MM.1S (cell line): ENCODE results near the gene CRNKL1.

ENCODE experiments used
- DNase-seq: peaks from one replicate; pipeline ENCODE4 v3.0.0-alpha.2; 2015
- H2AFZ ChIP-seq: fragments of 300-600 bp; sonication (generic); 2 replicates; pipeline ENCODE4 v1.6.0; 2016; ENCODE audit warnings: antibody characterized with exemption, low read length
- H3F3A ChIP-seq: fragments of 300-600 bp; sonication (generic); 2 replicates; pipeline ENCODE4 v1.6.1; 2016; ENCODE audit warnings: mild to moderate bottlenecking, antibody characterized with exemption, low read length, moderate library complexity, mixed read lengths; ENCODE audit not compliant: insufficient read depth
- H3K27ac ChIP-seq: fragments of 300-600 bp; sonication (generic); 2 replicates; pipeline ENCODE4 v1.5.1; 2016; ENCODE audit warnings: mild to moderate bottlenecking, low read length
- H3K27me3 ChIP-seq: fragments of 300-600 bp; sonication (generic); replicated peaks from 2 replicates; pipeline ENCODE4 v1.6.0; 2016; ENCODE audit warnings: low read length; ENCODE audit not compliant: insufficient read depth
- H3K36me3 ChIP-seq: fragments of 300-600 bp; sonication (generic); replicated peaks from 2 replicates; pipeline ENCODE4 v1.6.1; 2016; ENCODE audit warnings: mild to moderate bottlenecking, low read length, mixed read lengths; ENCODE audit not compliant: insufficient read depth
- H3K4me1 ChIP-seq: fragments of 300-600 bp; sonication (generic); 2 replicates; pipeline ENCODE4 v1.6.1; 2016; ENCODE audit warnings: low read length, mixed read lengths
- H3K4me2 ChIP-seq: fragments of 300-600 bp; sonication (generic); 2 replicates; pipeline ENCODE4 v1.6.0; 2016; ENCODE audit warnings: low read depth, low read length
- H3K4me3 ChIP-seq: fragments of 300-600 bp; sonication (generic); 2 replicates; pipeline ENCODE4 v1.5.1; 2016; ENCODE audit warnings: low read length, mixed read lengths
- H3K79me2 ChIP-seq: fragments of 300-600 bp; sonication (generic); 2 replicates; pipeline ENCODE4 v1.6.1; 2016; ENCODE audit warnings: mixed run types, low read length, mixed read lengths
- H3K9ac ChIP-seq: fragments of 300-600 bp; sonication (generic); 2 replicates; pipeline ENCODE4 v1.6.1; 2016; ENCODE audit warnings: low read length, mixed read lengths
- H3K9me2 ChIP-seq: fragments of 300-600 bp; sonication (generic); replicated peaks from 2 replicates; pipeline ENCODE4 v1.6.1; 2016; ENCODE audit warnings: mild to moderate bottlenecking, low read length, mixed read lengths; ENCODE audit not compliant: insufficient read depth
- H3K9me3 ChIP-seq: fragments of 300-600 bp; sonication (generic); replicated peaks from 2 replicates; pipeline ENCODE4 v1.6.1; 2016; ENCODE audit warnings: mild to moderate bottlenecking, low read length, mixed read lengths; ENCODE audit not compliant: insufficient read depth
- H4K20me1 ChIP-seq: fragments of 300-600 bp; sonication (generic); 2 replicates; pipeline ENCODE4 v1.6.1; 2016; ENCODE audit warnings: mild to moderate bottlenecking, low read length, moderate library complexity, mixed read lengths; ENCODE audit not compliant: insufficient read depth
- CTCF ChIP-seq: fragments of 300-600 bp; sonication (generic); IDR thresholded peaks from 2 replicates; pipeline ENCODE4 v1.5.1; 2016; ENCODE audit warnings: antibody characterized with exemption, low read length, mixed read lengths
- EZH2 ChIP-seq: fragments of 300-600 bp; sonication (generic); optimal IDR thresholded peaks from 2 replicates; pipeline ENCODE3; 2017; ENCODE audit warnings: low read depth, mild to moderate bottlenecking, antibody characterized with exemption, low read length, mixed read lengths
- EZH2phosphoT487 ChIP-seq: fragments of 300-600 bp; sonication (generic); IDR thresholded peaks from 2 replicates; pipeline ENCODE4 v1.6.1; 2018; ENCODE audit warnings: antibody characterized with exemption, low read length

CRNKL1 gene

GRCh38 chr20:19987046-19987445 is 65.2 kb downstream of the CRNKL1 start:
- no peak overlapping the region for H3K9ac ChIP-seq
- no peaks in the 10 kb centered on the region for H3K9me2 ChIP-seq
- TF ChIP-seq EZH2phosphoT487, result no peak
- TF ChIP-seq CTCF, result no peak
- TF ChIP-seq EZH2, result no peak
- DNase-seq, result no peak
- H3K79me2 ChIP-seq, result no peaks in the 10 kb centered on the region
- no peaks in the 10 kb centered on the region for H3K9me3 ChIP-seq
- 0 out of 2 replicates have a peak, but pooled peaks cover 4% of the 10 kb centered on the region for H3K27me3 ChIP-seq
- no peak overlapping the region for H3K4me2 ChIP-seq
- H4K20me1 ChIP-seq, result no peaks in the 10 kb centered on the region
- no peaks in the 10 kb centered on the region for H3K4me1 ChIP-seq
- no peak overlapping the region for H3K4me3 ChIP-seq
- no peaks in the 10 kb centered on the region for H3K36me3 ChIP-seq
- no peak overlapping the region for H3K27ac ChIP-seq
- H2AFZ ChIP-seq, result no peak overlapping the region
- H3F3A ChIP-seq, result no peaks in the 10 kb centered on the region

- H3K9me3 ChIP-seq, result no peaks in the 10 kb centered on the region
- no peaks in the 10 kb centered on the region for H3F3A ChIP-seq
- 0 out of 2 replicates have a peak, but pooled peaks cover 4% of the 10 kb centered on the region for H3K27me3 ChIP-seq
- no peaks in the 10 kb centered on the region for H4K20me1 ChIP-seq
- no peaks in the 10 kb centered on the region for H3K79me2 ChIP-seq
- no peak overlapping the region for H2AFZ ChIP-seq
- no peak overlapping the region for H3K4me2 ChIP-seq
- no peaks in the 10 kb centered on the region for H3K36me3 ChIP-seq
- no peak overlapping the region for H3K4me3 ChIP-seq
- H3K9ac ChIP-seq, result no peak overlapping the region
- H3K27ac ChIP-seq, result no peak overlapping the region
- DNase-seq, result no peak
- no peak for TF ChIP-seq EZH2
- TF ChIP-seq CTCF, result no peak
- no peak for TF ChIP-seq EZH2phosphoT487
- H3K9me2 ChIP-seq, result no peaks in the 10 kb centered on the region
- no peaks in the 10 kb centered on the region for H3K4me1 ChIP-seq
Measured at GRCh38 chr20:19986419-19986818, 65.8 kb downstream of the CRNKL1 start.
